ENCODE measurements around the gene DNAJC12. TPM values are rescaled to one million over a fixed set of nuclear protein-coding genes. Genes with fewer than 3 reads are reported as not detected.

The DNAJC12 gene
- total RNA-seq, 4 donors from 2014 or later: 0.51 to 0.98 TPM; not detected in 2

- TF ChIP-seq CTCF (IDR thresholded peaks at IDR 0.05; ENCODE audit: low read depth): no peak
Measured at GRCh38 chr10:67801118-67801517, 36.9 kb downstream of the DNAJC12 start.

- TF ChIP-seq CTCF (IDR thresholded peaks at IDR 0.05; ENCODE audit: low read depth): no peak
Measured at GRCh38 chr10:67794909-67795460, 43.0 kb downstream of the DNAJC12 start.

GRCh38 chr10:67794256-67794655, 43.7 kb downstream of the DNAJC12 start:
- TF ChIP-seq CTCF (IDR thresholded peaks at IDR 0.05; ENCODE audit: low read depth): no peak

- TF ChIP-seq CTCF (IDR thresholded peaks at IDR 0.05; ENCODE audit: low read depth): no peak
Measured at GRCh38 chr10:67793313-67793712, 44.7 kb downstream of the DNAJC12 start.

- no peak for TF ChIP-seq CTCF (IDR thresholded peaks at IDR 0.05; ENCODE audit: low read depth)
Measured at GRCh38 chr10:67792653-67793052, 45.3 kb downstream of the DNAJC12 start.

- no peak for TF ChIP-seq CTCF (IDR thresholded peaks at IDR 0.05; ENCODE audit: low read depth)
Measured at GRCh38 chr10:67790534-67791408, 47.2 kb downstream of the DNAJC12 start.

- TF ChIP-seq CTCF (IDR thresholded peaks at IDR 0.05; ENCODE audit: low read depth): no peak
Measured at GRCh38 chr10:67789769-67790168, 48.2 kb downstream of the DNAJC12 start.

Measured in subcutaneous adipose tissue (tissue), 4 donors.